IMR-90 (cell line): ENCODE results near the gene SAT2. TPM values are rescaled to one million over a fixed set of nuclear protein-coding genes. Genes with fewer than 3 reads are reported as not detected.

Experiments used
- ATAC-seq: fragments of 200-7000 bp; cut with Tn5 transposase; 2 replicates; pipeline ENCODE4 v1.9.1; 2020; ENCODE audit warnings: low read depth, mild to moderate bottlenecking, moderate library complexity
- BruUV-seq: library from RNA; stranded (reverse); fragments of 400-500 nt; replicated peaks from 2 replicates; lab custom pipeline; 2021; lab: Mats Ljungman, UMichigan
- CTCF ChIA-PET: fragments of 300-600 bp; formaldehyde crosslinking; extraction: SDS; loops from one replicate; lab custom pipeline; 2021; ENCODE audit warnings: antibody characterized with exemption; lab: Yijun Ruan, JAX
- POLR2A ChIA-PET: fragments of 300-600 bp; sonication (Branson Sonifier 250); formaldehyde crosslinking; loops from one replicate; lab custom pipeline; 2022; ENCODE audit warnings: antibody characterized with exemption; ENCODE audit not compliant: unreplicated experiment; lab: Charles Lee
- DNase-seq: peaks from one replicate; pipeline ENCODE4 v3.0.0; 2013
- H2AFZ ChIP-seq: replicated peaks from 2 replicates; pipeline ENCODE3; 2013; ENCODE audit warnings: low read length, mild to moderate bottlenecking; ENCODE audit not compliant: poor library complexity
- H2AK5ac ChIP-seq: 2 replicates; pipeline ENCODE4 v1.6.1; 2013; ENCODE audit warnings: low read depth, low read length, inconsistent platforms
- H2AK9ac ChIP-seq: replicated peaks from 2 replicates; pipeline ENCODE3; 2013; ENCODE audit warnings: mild to moderate bottlenecking, low read depth, low read length, moderate library complexity; ENCODE audit not compliant: poor library complexity
- H2BK120ac ChIP-seq: 2 replicates; pipeline ENCODE4 v1.6.1; 2013; ENCODE audit warnings: low read depth, low read length, inconsistent platforms
- H2BK15ac ChIP-seq: 3 replicates; pipeline ENCODE4 v1.6.1; 2013; ENCODE audit warnings: low read depth, low read length, inconsistent platforms
- H2BK20ac ChIP-seq: 2 replicates; pipeline ENCODE4 v1.6.1; 2013; ENCODE audit warnings: low read depth, mild to moderate bottlenecking, inconsistent platforms, low read length, moderate library complexity
- H2BK5ac ChIP-seq: 2 replicates; pipeline ENCODE4 v1.6.1; 2013; ENCODE audit warnings: mild to moderate bottlenecking, low read depth, low read length, inconsistent platforms; ENCODE audit not compliant: poor library complexity, severe bottlenecking
- H3K14ac ChIP-seq: replicated peaks from 2 replicates; pipeline ENCODE4 v1.6.1; 2013; ENCODE audit warnings: low read depth, low read length, inconsistent platforms
- H3K18ac ChIP-seq: 2 replicates; pipeline ENCODE4 v1.6.1; 2013; ENCODE audit warnings: low read depth, low read length, control low read depth
- H3K23ac ChIP-seq: 2 replicates; pipeline ENCODE4 v1.6.1; 2013; ENCODE audit warnings: low read depth, low read length, inconsistent platforms
- H3K27ac ChIP-seq: 2 replicates; pipeline ENCODE4 v1.5.1; 2013; ENCODE audit warnings: mild to moderate bottlenecking, control low read depth, low read length; ENCODE audit not compliant: insufficient read depth
- H3K27me3 ChIP-seq: 2 replicates; pipeline ENCODE4 v1.6.1; 2013; ENCODE audit warnings: low read length; ENCODE audit not compliant: control insufficient read depth, insufficient read depth
- H3K36me3 ChIP-seq: 2 replicates; pipeline ENCODE4 v1.6.1; 2013; ENCODE audit warnings: low read length, mixed read lengths; ENCODE audit not compliant: control insufficient read depth, insufficient read depth
- H3K4ac ChIP-seq: 2 replicates; pipeline ENCODE4 v1.6.1; 2013; ENCODE audit warnings: low read depth, low read length, inconsistent platforms
- H3K4me1 ChIP-seq: 2 replicates; pipeline ENCODE4 v1.6.1; 2013; ENCODE audit warnings: low read length, mixed read lengths; ENCODE audit not compliant: control insufficient read depth, insufficient read depth
- H3K4me2 ChIP-seq: 2 replicates; pipeline ENCODE4 v1.6.1; 2013; ENCODE audit warnings: low read depth, mild to moderate bottlenecking, control low read depth, low read length, moderate library complexity
- H3K4me3 ChIP-seq: 2 replicates; pipeline ENCODE4 v1.5.1; 2013; ENCODE audit warnings: low read depth, mild to moderate bottlenecking, control low read depth, low read length, moderate library complexity; ENCODE audit not compliant: insufficient read depth
- H3K56ac ChIP-seq: 2 replicates; pipeline ENCODE4 v1.6.1; 2013; ENCODE audit warnings: low read length, inconsistent platforms; ENCODE audit not compliant: insufficient read depth; ENCODE audit errors: extremely low read depth
- H3K79me1 ChIP-seq, 2 experiments: 2 replicates each; pipeline ENCODE4 v1.6.1; 2013; ENCODE audit warnings: low read length in 2 of 2, inconsistent platforms in 1 of 2, low read depth in 1 of 2
- H3K9ac ChIP-seq: 2 replicates; pipeline ENCODE4 v1.6.1; 2013; ENCODE audit warnings: low read depth, low read length, control low read depth
- H3K9me1 ChIP-seq: 2 replicates; pipeline ENCODE4 v1.6.1; 2013; ENCODE audit warnings: low read length, inconsistent platforms; ENCODE audit not compliant: insufficient read depth
- H3K9me3 ChIP-seq: 2 replicates; pipeline ENCODE4 v1.6.1; 2013; ENCODE audit warnings: low read length; ENCODE audit not compliant: control insufficient read depth, insufficient read depth
- H4K20me1 ChIP-seq: 2 replicates; pipeline ENCODE4 v1.6.1; 2013; ENCODE audit warnings: low read length, inconsistent platforms; ENCODE audit not compliant: insufficient read depth
- H4K5ac ChIP-seq: 2 replicates; pipeline ENCODE4 v1.6.1; 2013; ENCODE audit warnings: mild to moderate bottlenecking, low read depth, low read length, control low read depth
- H4K8ac ChIP-seq, 2 experiments: 2 replicates each; pipeline ENCODE4 v1.6.1; 2013; ENCODE audit warnings: low read depth in 2 of 2, low read length in 2 of 2, control low read depth in 1 of 2, inconsistent platforms in 1 of 2
- H4K91ac ChIP-seq: 2 replicates; pipeline ENCODE4 v1.6.1; 2013; ENCODE audit warnings: low read depth, low read length, inconsistent platforms; ENCODE audit not compliant: insufficient read depth
- CHD1 ChIP-seq: IDR thresholded peaks from 2 replicates; pipeline ENCODE4 v1.6.1; 2012; ENCODE audit warnings: low read depth, low read length, improper control_type of control experiment
- MAZ ChIP-seq: IDR thresholded peaks from 2 replicates; pipeline ENCODE4 v1.6.1; 2012; ENCODE audit warnings: low read depth, mild to moderate bottlenecking, low read length, improper control_type of control experiment, moderate library complexity, borderline replicate concordance
- MXI1 ChIP-seq: IDR thresholded peaks from 2 replicates; pipeline ENCODE4 v1.6.1; 2012; ENCODE audit warnings: low read depth, mild to moderate bottlenecking, low read length, moderate library complexity, borderline replicate concordance
- POLR2A ChIP-seq: IDR thresholded peaks from 2 replicates; pipeline ENCODE4 v1.6.1; 2012; ENCODE audit warnings: mild to moderate bottlenecking, low read depth, low read length
- RAD21 ChIP-seq: IDR thresholded peaks from 2 replicates; pipeline ENCODE4 v1.6.1; 2012; ENCODE audit warnings: low read length, improper control_type of control experiment
- RFX5 ChIP-seq: IDR thresholded peaks from 2 replicates; pipeline ENCODE4 v1.8.0; 2012; ENCODE audit warnings: low read depth, mild to moderate bottlenecking, low read length, moderate library complexity
- WGBS, 2 experiments: methylation state at CpG; one replicate each; pipeline versions ENCODE4 v1.1.5 to v1.1.7; 2013; ENCODE audit warnings: missing lambda C conversion rate in 2 of 2; ENCODE audit not compliant: insufficient read length in 1 of 2; ENCODE audit errors: extremely low coverage in 2 of 2; 5-methylcytosine and 5-hydroxymethylcytosine counted together
- dilution Hi-C: fragments of 300-500 bp; cut with HindIII; formaldehyde crosslinking; loops from one replicate; pipeline ENCODE4 v1.14.3; 2018; ENCODE audit warnings: low sequenced_read_pairs; ENCODE audit not compliant: unreplicated experiment
- in situ Hi-C: fragments of 300-500 bp; cut with MboI; formaldehyde crosslinking; loops from 3 replicates; pipeline ENCODE4 v1.14.3; 2019; ENCODE audit warnings: low sequenced_read_pairs, inconsistent platforms, mixed read lengths
- intact Hi-C: fragments of 100-400 bp; cut with micrococcal nuclease; formaldehyde crosslinking; loops from 2 replicates; pipeline ENCODE4 v1.10.0; 2022
- polyA plus RNA-seq, 3 experiments: library from polyadenylated mRNA; depleted of rRNA; stranded (reverse); fragments of >200 nt; gene quantifications; 2 replicates each; pipeline ENCODE4 v1.2.3, GENCODE V29; 2012; ENCODE audit warnings: low replicate concordance in 1 of 3
- total RNA-seq: library from RNA; depleted of rRNA; stranded (reverse); fragments of >200 nt; gene quantifications from 2 replicates; pipeline ENCODE4 v1.2.3, GENCODE V29; 2012
- TF ChIP-seq, protein P1 (sequence below): fragments of 150-350 bp; IDR thresholded peaks from 2 replicates; pipeline ENCODE4 v1.6.1; 2017; ENCODE audit warnings: mild to moderate bottlenecking, antibody characterized with exemption, low read length, low read depth

SAT2 gene
- total and polyA plus RNA-seq, 2 of the 4 experiments (the other 2 are of a cell fraction) = 20.4 to 45.9 TPM

- Histone ChIP-seq H3K9me3 (no peaks in the 10 kb centered on the region), H3K23ac (no peak overlapping the region), H2BK5ac (peak overlapping the region; percentile 67), H2AK5ac (no peak overlapping the region), H2BK15ac (no peak overlapping the region), H3K56ac (0 out of 2 replicates have a peak overlapping the region, but pooled peaks have one; percentile 44), H4K8ac (peak overlapping the region in 1 of 2 experiments; percentile 97), H3K4ac (peak overlapping the region; percentile 71; the same call in 1 of the 2 replicates), H3K4me1 (peaks cover 7% of the 10 kb centered on the region), H2AFZ (peak overlapping the region; percentile 96), H2BK120ac (peak overlapping the region; percentile 30; the same call in 1 of the 2 replicates), H4K91ac (no peak overlapping the region), H3K4me3 (peak overlapping the region; percentile 47), H4K20me1 (peaks cover 35% of the 10 kb centered on the region; the same call in 1 of the 2 replicates), H3K9me1 (peaks cover 16% of the 10 kb centered on the region), H3K9ac (peak overlapping the region; percentile 60), H3K27me3 (no peaks in the 10 kb centered on the region; the same call in 1 of the 2 replicates), H2AK9ac (peak overlapping the region; percentile 68), H3K36me3 (peaks cover 4% of the 10 kb centered on the region; the same call in 1 of the 2 replicates), H3K27ac (peak overlapping the region; percentile 38), H2BK20ac (no peak overlapping the region), H3K14ac (peak overlapping the region; percentile 73), H3K4me2 (peak overlapping the region; percentile 73), H4K5ac (peak overlapping the region; percentile 54), H3K79me1 (peaks cover 25 to 37% of the 10 kb centered on the region in 2 experiments), H3K18ac (0 out of 2 replicates have a peak overlapping the region, but pooled peaks have one; percentile 3)
- ATAC-seq = no peak
- intact Hi-C loops = loop anchor here (2.0 kb wide), 1 partner anchor 71 kb away; the partner anchor contains the start of gene TP53
- no peak for DNase-seq
- POLR2A ChIA-PET = interaction anchor here (0.5 to 1.0 kb wide), 4 partner anchors 11 to 71 kb away, joined by 3 to 8 read pairs (median 5); partner anchors contain the start of gene MPDU1
- dilution Hi-C loops = no loop called here
- BruUV-seq = no TSS peak
- 0% methylated on average over 6 of the region's 28 CpGs; no CpG with 5 or more reads in 1 of the 2 experiments for WGBS, 2 experiments
- in situ Hi-C loops = no loop called here
- CTCF ChIA-PET = interaction anchor here (0.6 to 2.2 kb wide), 8 partner anchors 12 to 499 kb away, joined by 3 to 14 read pairs (median 4); partner anchors contain the start of genes SAT2 and TP53
- TF ChIP-seq MAZ = no peak
- no peak for TF ChIP-seq RAD21
- TF ChIP-seq, protein P1, sequence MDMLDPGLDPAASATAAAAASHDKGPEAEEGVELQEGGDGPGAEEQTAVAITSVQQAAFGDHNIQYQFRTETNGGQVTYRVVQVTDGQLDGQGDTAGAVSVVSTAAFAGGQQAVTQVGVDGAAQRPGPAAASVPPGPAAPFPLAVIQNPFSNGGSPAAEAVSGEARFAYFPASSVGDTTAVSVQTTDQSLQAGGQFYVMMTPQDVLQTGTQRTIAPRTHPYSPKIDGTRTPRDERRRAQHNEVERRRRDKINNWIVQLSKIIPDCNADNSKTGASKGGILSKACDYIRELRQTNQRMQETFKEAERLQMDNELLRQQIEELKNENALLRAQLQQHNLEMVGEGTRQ = no peak
- no peak for TF ChIP-seq POLR2A
- no peak for TF ChIP-seq MXI1
- TF ChIP-seq RFX5 = no peak
- no peak for TF ChIP-seq CHD1
Observed at GRCh38 chr17:7615265-7615747, 12.3 kb downstream of the SAT2 start.
